Epithelial cell of esophagus (primary cell): Measurements from ENCODE around the gene EFEMP2.
A peak's percentile ranks its signal among the peaks of the same experiment; 100 is the strongest.

Source experiments
- DNase-seq: peaks from one replicate; pipeline ENCODE4 v3.0.0; 2010; ENCODE audit warnings: low read depth
- H3K4me3 ChIP-seq: 2 replicates; pipeline ENCODE4 v1.5.1; 2011; ENCODE audit warnings: mild to moderate bottlenecking, low read length, control low read depth
- CTCF ChIP-seq: IDR thresholded peaks from 2 replicates; pipeline ENCODE4 v1.5.1; 2011; ENCODE audit warnings: low read depth, mild to moderate bottlenecking, low read length, control low read depth, inconsistent platforms; ENCODE audit not compliant: insufficient read depth; ENCODE audit errors: missing control alignments

EFEMP2 gene

GRCh38 chr11:65859095-65859811 lies 13.3 kb downstream of the EFEMP2 start:
- H3K4me3 ChIP-seq, result peak overlapping the region; percentile 92
- DNase-seq, result peak; percentile 98
- TF ChIP-seq CTCF, result no peak

- peak overlapping the region; percentile 92 for H3K4me3 ChIP-seq
- no peak for TF ChIP-seq CTCF
Measured at GRCh38 chr11:65858681-65859087, 13.9 kb downstream of the EFEMP2 start.

GRCh38 chr11:65857853-65858680 lies 14.5 kb downstream of the EFEMP2 start, which contains the start of gene CFL1:
CFL1 (minus strand) TSS chr11:65858180; CDS start chr11:65858099, 81 bp downstream.
- H3K4me3 ChIP-seq, result peak within 1 kb of the TSS; percentile 92
- peak; percentile 99 for DNase-seq
- no peak for TF ChIP-seq CTCF

More at GRCh38 chr11:65858681-65859087, 13.9 kb downstream of the EFEMP2 start:
- DNase-seq, result peak; percentile 24

GRCh38 chr11:65857500-65857852 lies 15.1 kb downstream of the EFEMP2 start:
- H3K4me3 ChIP-seq, result peak overlapping the region; percentile 92
- no peak for DNase-seq
- TF ChIP-seq CTCF, result no peak

- peak overlapping the region; percentile 92 for H3K4me3 ChIP-seq
- peak; percentile 73 for DNase-seq
- TF ChIP-seq CTCF, result no peak
Measured at GRCh38 chr11:65856689-65857499, 15.7 kb downstream of the EFEMP2 start.

GRCh38 chr11:65855927-65856363 lies 16.7 kb downstream of the EFEMP2 start:
- no peak for DNase-seq
- no peak for TF ChIP-seq CTCF
- H3K4me3 ChIP-seq, result no peak overlapping the region
